A549 (cell line): ENCODE measurements around the gene EBI3. TPM values are rescaled to one million over a fixed set of nuclear protein-coding genes. Genes with fewer than 3 reads are reported as not detected.
"Not testable (repeated sequence)": the region's sequence is repeated elsewhere in the genome, so short reads cannot be mapped to it uniquely, and the experiment has no call there.

Experiments
- ATAC-seq, 2 experiments: fragments of 200-7000 bp in 1 of 2; fragments of >200 bp in 1 of 2; cut with Nextera tagmentation in 1 of 2; cut with Tn5 transposase in 1 of 2; 3 replicates each; pipeline versions ENCODE4 v1.8.0 to v1.9.1; 2018 to 2020; ENCODE audit warnings: mild to moderate bottlenecking in 1 of 2, moderate library complexity in 1 of 2
- CTCF ChIA-PET: fragments of 300-600 bp; sonication (Branson Sonifier 250); formaldehyde crosslinking; extraction: SDS; loops from one replicate; lab custom pipeline; 2021; ENCODE audit warnings: antibody characterized with exemption, inconsistent platforms; lab: Yijun Ruan, JAX
- POLR2A ChIA-PET: fragments of 350-600 bp; formaldehyde crosslinking; extraction: SDS; loops from one replicate; lab custom pipeline; 2021; ENCODE audit warnings: antibody characterized with exemption, inconsistent platforms; lab: Yijun Ruan, JAX
- DNase-seq, 2 experiments: peaks; one replicate each; pipeline versions ENCODE4 v3.0.0 to v3.0.0-alpha.2; 2011 to 2016; ENCODE audit warnings: low read depth in 1 of 2, low spot score in 1 of 2
- FAIRE-seq: peaks from 2 replicates; lab custom pipeline; 2011; peaks lifted over from hg19 to GRCh38; lab: Jason Lieb, UNC
- H3K27ac ChIP-seq, 2 experiments: fragments of >200 bp; sonication (Bioruptor Twin); formaldehyde crosslinking; 3 replicates each; pipeline ENCODE4 v1.5.1; 2016 to 2017
- H3K4me1 ChIP-seq: fragments of >200 bp; sonication (Bioruptor Twin); formaldehyde crosslinking; 3 replicates; pipeline ENCODE4 v1.6.1; 2016
- H3K4me2 ChIP-seq: fragments of >200 bp; sonication (Bioruptor Twin); formaldehyde crosslinking; 3 replicates; pipeline ENCODE4 v1.6.1; 2016
- H3K4me3 ChIP-seq: fragments of >200 bp; sonication (Bioruptor Twin); formaldehyde crosslinking; 3 replicates; pipeline ENCODE4 v1.5.1; 2016
- H3K9me3 ChIP-seq: fragments of >200 bp; sonication (Bioruptor Twin); formaldehyde crosslinking; 3 replicates; pipeline ENCODE4 v1.6.1; 2016
- CBX2 ChIP-seq: fragments of 200-600 bp; sonication (generic); IDR thresholded peaks from 2 replicates; pipeline ENCODE4 v1.6.1; 2016; ENCODE audit warnings: low read depth, mild to moderate bottlenecking, borderline replicate concordance
- EHF ChIP-seq: fragments of 250-450 bp; sonication (Bioruptor Pico); IDR thresholded peaks from 2 replicates; pipeline ENCODE4 v1.5.0; 2020; ENCODE audit warnings: mild to moderate bottlenecking
- EP300 ChIP-seq, 2 experiments: fragments of >200 bp; sonication (Bioruptor Twin); formaldehyde crosslinking; IDR thresholded peaks; 2 replicates in 1 of 2; 3 replicates in 1 of 2; pipeline ENCODE4 v1.6.1; 2016 to 2017
- FOSB ChIP-seq: fragments of 250-450 bp; sonication (Bioruptor Pico); IDR thresholded peaks from 2 replicates; pipeline ENCODE4 v1.5.0; 2020; ENCODE audit warnings: mild to moderate bottlenecking, moderate library complexity
- HEYL ChIP-seq: fragments of 250-450 bp; sonication (Bioruptor Pico); IDR thresholded peaks from 2 replicates; pipeline ENCODE4 v1.8.0; 2021; ENCODE audit warnings: mild to moderate bottlenecking, moderate library complexity
- HOXA7 ChIP-seq: fragments of 250-450 bp; sonication (Bioruptor Pico); IDR thresholded peaks from 2 replicates; pipeline ENCODE4 v1.5.0; 2020; ENCODE audit warnings: mild to moderate bottlenecking, moderate library complexity
- HOXB5 ChIP-seq: fragments of 250-450 bp; sonication (Bioruptor Pico); IDR thresholded peaks from 2 replicates; pipeline ENCODE4 v1.5.0; 2020; ENCODE audit warnings: mild to moderate bottlenecking, moderate library complexity
- JUNB ChIP-seq: fragments of >200 bp; sonication (Bioruptor Twin); formaldehyde crosslinking; IDR thresholded peaks from 2 replicates; pipeline ENCODE4 v1.6.1; 2016
- MAZ ChIP-seq: fragments of 150-350 bp; IDR thresholded peaks from 2 replicates; pipeline ENCODE4 v1.6.1; 2014; ENCODE audit warnings: antibody characterized with exemption, low read depth, low read length, borderline replicate concordance
- MYC ChIP-seq: IDR thresholded peaks from 2 replicates; pipeline ENCODE4 v1.6.1; 2012; ENCODE audit warnings: mild to moderate bottlenecking, inconsistent platforms, low read length, improper control_type of control experiment, borderline replicate concordance
- NPAS2 ChIP-seq: fragments of 250-450 bp; sonication (Bioruptor Pico); IDR thresholded peaks from 2 replicates; pipeline ENCODE4 v1.8.0; 2022; ENCODE audit warnings: mild to moderate bottlenecking, moderate library complexity, borderline replicate concordance
- POLR2A ChIP-seq: IDR thresholded peaks from 2 replicates; pipeline ENCODE4 v1.6.1; 2012; ENCODE audit warnings: mild to moderate bottlenecking, low read length
- POLR2AphosphoS2 ChIP-seq: conservative IDR thresholded peaks from 2 replicates; pipeline ENCODE4 v1.6.1; 2012; ENCODE audit warnings: low read length, improper control_type of control experiment, inconsistent platforms
- RAD21 ChIP-seq, 2 experiments: fragments of >200 bp in 1 of 2; sonication (Bioruptor Twin) in 1 of 2; formaldehyde crosslinking in 1 of 2; IDR thresholded peaks in 1 of 2; conservative IDR thresholded peaks in 1 of 2; 2 replicates in 1 of 2; 3 replicates in 1 of 2; pipeline ENCODE4 v1.6.1; 2012 to 2018; ENCODE audit warnings: inconsistent platforms in 1 of 2
- RCOR1 ChIP-seq: fragments of 150-350 bp; IDR thresholded peaks from 2 replicates; pipeline ENCODE4 v1.6.1; 2014; ENCODE audit warnings: antibody characterized with exemption, low read length, low read depth
- RFX5 ChIP-seq: fragments of 450-650 bp; IDR thresholded peaks from 2 replicates; pipeline ENCODE4 v1.7.1; 2014; ENCODE audit warnings: antibody characterized with exemption, mild to moderate bottlenecking, moderate library complexity
- TP53 ChIP-seq: fragments of 250-450 bp; sonication (Bioruptor Pico); IDR thresholded peaks from 2 replicates; pipeline ENCODE4 v1.5.0; 2021; ENCODE audit warnings: mild to moderate bottlenecking, moderate library complexity
- ZNF302 ChIP-seq: fragments of 250-450 bp; sonication (Bioruptor Pico); IDR thresholded peaks from 2 replicates; pipeline ENCODE4 v1.9.0; 2021; ENCODE audit warnings: inconsistent platforms, mild to moderate bottlenecking, moderate library complexity
- ZSCAN20 ChIP-seq: fragments of 250-450 bp; sonication (Bioruptor Pico); IDR thresholded peaks from 2 replicates; pipeline ENCODE4 v1.8.0; 2022; ENCODE audit warnings: mild to moderate bottlenecking, moderate library complexity
- WGBS: methylation state at CpG from one replicate; pipeline ENCODE4 v1.1.6; 2017; ENCODE audit errors: missing lambda C conversion rate; 5-methylcytosine and 5-hydroxymethylcytosine counted together
- polyA plus RNA-seq, 4 experiments: library from polyadenylated mRNA; depleted of rRNA in 3 of 4; stranded (reverse); fragments of >200 nt; fragmentation: RNase III in 1 of 4; extraction: RNeasy Plus Mini Kit Qiagen cat#74134 plus additional on column Dnase treatment in 1 of 4; gene quantifications; 2 replicates in 3 of 4; 3 replicates in 1 of 4; pipeline ENCODE4 v1.2.3, GENCODE V29; 2011 to 2017
- TF ChIP-seq, protein P1 (sequence below): fragments of >200 bp; sonication (Bioruptor Twin); formaldehyde crosslinking; IDR thresholded peaks from 3 replicates; pipeline ENCODE4 v1.5.1; 2016
- TF ChIP-seq, protein P2 (sequence below): IDR thresholded peaks from 2 replicates; pipeline ENCODE4 v1.6.1; 2012
- TF ChIP-seq, protein P3 (sequence below): fragments of >200 bp; sonication (Bioruptor Twin); formaldehyde crosslinking; IDR thresholded peaks from 2 replicates; pipeline ENCODE4 v1.6.1; 2016
- TF ChIP-seq, protein P4 (sequence below): IDR thresholded peaks from 2 replicates; pipeline ENCODE4 v1.6.1; 2012
- TF ChIP-seq, protein P5 (sequence below): fragments of 150-350 bp; IDR thresholded peaks from 2 replicates; pipeline ENCODE4 v1.6.1; 2014; ENCODE audit warnings: low read depth, mild to moderate bottlenecking, low read length
- TF ChIP-seq, protein P6 (sequence below): fragments of 250-450 bp; sonication (Bioruptor Pico); IDR thresholded peaks from 2 replicates; pipeline ENCODE4 v1.5.0; 2020; ENCODE audit warnings: low read depth, mild to moderate bottlenecking, moderate library complexity
- TF ChIP-seq, protein P7 (sequence below): fragments of 450-650 bp; IDR thresholded peaks from 2 replicates; pipeline ENCODE4 v1.6.1; 2014; ENCODE audit warnings: antibody characterized with exemption

The EBI3 gene
- polyA plus RNA-seq, 2 of the 4 experiments (the other 2 are of a cell fraction), result 1.1 to 3.6 TPM

DNA sequence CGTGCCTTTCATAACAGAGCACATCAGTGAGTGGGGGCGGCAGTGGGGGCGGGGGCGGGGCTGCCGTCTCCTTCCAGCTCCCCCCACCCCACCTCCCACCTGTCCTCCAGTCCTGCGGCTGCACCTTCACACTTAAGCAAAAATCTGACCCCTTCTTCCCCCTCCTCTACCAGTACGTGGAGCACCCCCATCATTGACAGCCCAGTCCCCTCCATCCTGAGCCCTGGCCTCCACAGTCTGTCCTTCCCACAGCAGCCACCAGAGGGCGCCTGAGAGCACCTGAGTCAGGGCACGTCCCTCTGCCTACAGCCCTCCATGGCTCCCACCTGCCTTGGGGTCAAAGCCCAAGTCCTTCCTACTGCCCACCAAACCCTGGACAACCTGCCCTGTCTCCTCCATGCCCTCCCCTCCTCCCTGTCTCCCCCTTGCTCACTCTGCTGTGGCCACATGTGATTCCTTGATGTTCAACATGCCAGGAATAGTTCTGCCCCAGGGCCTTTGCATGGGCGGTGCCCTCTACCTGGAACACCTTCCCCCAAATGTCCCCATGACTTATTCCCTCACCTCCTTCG, 4.0 kb downstream of the EBI3 start (continued):
- TF ChIP-seq, protein P1, sequence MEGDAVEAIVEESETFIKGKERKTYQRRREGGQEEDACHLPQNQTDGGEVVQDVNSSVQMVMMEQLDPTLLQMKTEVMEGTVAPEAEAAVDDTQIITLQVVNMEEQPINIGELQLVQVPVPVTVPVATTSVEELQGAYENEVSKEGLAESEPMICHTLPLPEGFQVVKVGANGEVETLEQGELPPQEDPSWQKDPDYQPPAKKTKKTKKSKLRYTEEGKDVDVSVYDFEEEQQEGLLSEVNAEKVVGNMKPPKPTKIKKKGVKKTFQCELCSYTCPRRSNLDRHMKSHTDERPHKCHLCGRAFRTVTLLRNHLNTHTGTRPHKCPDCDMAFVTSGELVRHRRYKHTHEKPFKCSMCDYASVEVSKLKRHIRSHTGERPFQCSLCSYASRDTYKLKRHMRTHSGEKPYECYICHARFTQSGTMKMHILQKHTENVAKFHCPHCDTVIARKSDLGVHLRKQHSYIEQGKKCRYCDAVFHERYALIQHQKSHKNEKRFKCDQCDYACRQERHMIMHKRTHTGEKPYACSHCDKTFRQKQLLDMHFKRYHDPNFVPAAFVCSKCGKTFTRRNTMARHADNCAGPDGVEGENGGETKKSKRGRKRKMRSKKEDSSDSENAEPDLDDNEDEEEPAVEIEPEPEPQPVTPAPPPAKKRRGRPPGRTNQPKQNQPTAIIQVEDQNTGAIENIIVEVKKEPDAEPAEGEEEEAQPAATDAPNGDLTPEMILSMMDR, result peak; percentile 56
- TF ChIP-seq JUNB (no peak), CBX2 (no peak)

DNA sequence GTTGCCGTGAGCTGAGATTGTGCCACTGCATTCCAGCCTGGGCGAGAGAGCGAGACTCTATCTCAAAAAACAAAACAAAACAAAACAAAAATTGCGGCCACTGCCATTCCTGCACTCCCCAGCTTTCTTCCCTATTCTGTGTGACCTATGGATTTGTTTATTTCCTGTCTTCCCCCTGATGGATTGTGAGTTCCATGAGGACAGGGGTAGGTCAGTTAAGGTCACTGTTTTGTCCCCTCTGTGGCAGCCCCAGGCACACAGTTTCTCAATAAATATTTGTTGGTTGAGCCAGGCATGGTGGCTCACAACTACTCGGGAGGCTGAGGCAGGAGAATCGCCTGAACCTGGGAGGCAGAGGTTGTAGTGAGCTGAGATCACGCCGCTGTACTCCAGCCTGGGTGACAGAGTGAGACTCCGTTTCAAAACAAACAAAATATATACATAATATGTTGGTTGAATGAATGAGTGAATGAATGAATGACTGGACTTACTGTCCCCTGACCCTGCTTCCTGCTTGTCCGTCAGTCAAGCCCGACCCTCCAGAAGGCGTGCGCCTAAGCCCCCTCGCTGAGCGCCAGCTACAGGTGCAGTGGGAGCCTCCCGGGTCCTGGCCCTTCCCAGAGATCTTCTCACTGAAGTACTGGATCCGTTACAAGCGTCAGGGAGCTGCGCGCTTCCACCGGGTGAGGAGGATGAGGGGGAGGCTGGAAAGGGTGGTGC, 5.0 kb downstream of the EBI3 start:
- Histone ChIP-seq H3K4me1 (peaks cover 4% of the 10 kb centered on the region), H3K4me3 (no peak overlapping the region), H3K4me2 (no peak overlapping the region), H3K27ac (no peak overlapping the region), H3K9me3 (no peaks in the 10 kb centered on the region)
- TF ChIP-seq CBX2 (no peak), RFX5 (no peak), HEYL (CRISPR knock-in tag) (no peak), POLR2AphosphoS2 (no peak), EP300 (IDR thresholded peaks at IDR 0.05) (no peak), HOXA7 (no peak), FOSB (no peak), TP53 (CRISPR knock-in tag) (no peak), POLR2A (no peak), EHF (no peak), NPAS2 (CRISPR knock-in tag) (no peak), ZSCAN20 (no peak)
- TF ChIP-seq, protein P2, sequence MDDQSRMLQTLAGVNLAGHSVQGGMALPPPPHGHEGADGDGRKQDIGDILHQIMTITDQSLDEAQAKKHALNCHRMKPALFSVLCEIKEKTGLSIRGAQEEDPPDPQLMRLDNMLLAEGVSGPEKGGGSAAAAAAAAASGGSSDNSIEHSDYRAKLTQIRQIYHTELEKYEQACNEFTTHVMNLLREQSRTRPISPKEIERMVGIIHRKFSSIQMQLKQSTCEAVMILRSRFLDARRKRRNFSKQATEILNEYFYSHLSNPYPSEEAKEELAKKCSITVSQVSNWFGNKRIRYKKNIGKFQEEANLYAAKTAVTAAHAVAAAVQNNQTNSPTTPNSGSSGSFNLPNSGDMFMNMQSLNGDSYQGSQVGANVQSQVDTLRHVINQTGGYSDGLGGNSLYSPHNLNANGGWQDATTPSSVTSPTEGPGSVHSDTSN, result no peak
- TF ChIP-seq, protein P3, sequence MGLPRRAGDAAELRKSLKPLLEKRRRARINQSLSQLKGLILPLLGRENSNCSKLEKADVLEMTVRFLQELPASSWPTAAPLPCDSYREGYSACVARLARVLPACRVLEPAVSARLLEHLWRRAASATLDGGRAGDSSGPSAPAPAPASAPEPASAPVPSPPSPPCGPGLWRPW, result no peak
- TF ChIP-seq, protein P4, sequence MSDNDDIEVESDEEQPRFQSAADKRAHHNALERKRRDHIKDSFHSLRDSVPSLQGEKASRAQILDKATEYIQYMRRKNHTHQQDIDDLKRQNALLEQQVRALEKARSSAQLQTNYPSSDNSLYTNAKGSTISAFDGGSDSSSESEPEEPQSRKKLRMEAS, result no peak
- TF ChIP-seq, protein P5, sequence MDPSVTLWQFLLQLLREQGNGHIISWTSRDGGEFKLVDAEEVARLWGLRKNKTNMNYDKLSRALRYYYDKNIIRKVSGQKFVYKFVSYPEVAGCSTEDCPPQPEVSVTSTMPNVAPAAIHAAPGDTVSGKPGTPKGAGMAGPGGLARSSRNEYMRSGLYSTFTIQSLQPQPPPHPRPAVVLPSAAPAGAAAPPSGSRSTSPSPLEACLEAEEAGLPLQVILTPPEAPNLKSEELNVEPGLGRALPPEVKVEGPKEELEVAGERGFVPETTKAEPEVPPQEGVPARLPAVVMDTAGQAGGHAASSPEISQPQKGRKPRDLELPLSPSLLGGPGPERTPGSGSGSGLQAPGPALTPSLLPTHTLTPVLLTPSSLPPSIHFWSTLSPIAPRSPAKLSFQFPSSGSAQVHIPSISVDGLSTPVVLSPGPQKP, result no peak
- TF ChIP-seq, protein P6, sequence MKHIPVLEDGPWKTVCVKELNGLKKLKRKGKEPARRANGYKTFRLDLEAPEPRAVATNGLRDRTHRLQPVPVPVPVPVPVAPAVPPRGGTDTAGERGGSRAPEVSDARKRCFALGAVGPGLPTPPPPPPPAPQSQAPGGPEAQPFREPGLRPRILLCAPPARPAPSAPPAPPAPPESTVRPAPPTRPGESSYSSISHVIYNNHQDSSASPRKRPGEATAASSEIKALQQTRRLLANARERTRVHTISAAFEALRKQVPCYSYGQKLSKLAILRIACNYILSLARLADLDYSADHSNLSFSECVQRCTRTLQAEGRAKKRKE (CRISPR knock-in tag), result no peak
- FAIRE-seq (no peak), DNase-seq (no peak), ATAC-seq (no peak)
- ChIA-PET POLR2A (interaction anchor here (1.1 kb wide), 1 partner anchor 12 kb away, joined by 3 read pairs; the partner anchor contains the start of gene YJU2), CTCF (interaction anchor here (0.6 to 3.9 kb wide), 11 partner anchors 9 to 155 kb away, joined by 3 to 35 read pairs (median 6); partner anchors contain the start of gene YJU2)
- WGBS, result 58% methylated on average over 21 of the region's 21 CpGs

DNA sequence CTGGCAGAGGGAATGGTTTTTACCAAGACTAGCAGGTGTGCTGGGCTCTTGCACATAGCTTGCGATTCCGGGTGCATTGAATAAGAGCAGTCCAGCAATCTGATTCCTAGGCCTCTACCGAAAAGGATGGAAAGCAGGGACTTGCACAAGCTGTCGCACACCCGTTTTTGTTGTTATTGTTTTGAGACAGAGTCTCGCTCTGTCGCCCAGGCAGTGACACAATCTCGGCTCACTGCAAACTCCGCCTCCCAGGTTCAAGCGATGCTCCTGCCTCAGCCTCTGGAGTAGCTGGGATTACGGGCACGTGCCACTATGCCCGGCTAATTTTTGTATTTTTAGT, 5.5 kb downstream of the EBI3 start:
- no peak overlapping the region for H3K4me3 ChIP-seq
- ChIA-PET POLR2A (interaction anchor here (1.1 kb wide), 1 partner anchor 12 kb away, joined by 3 read pairs; the partner anchor contains the start of gene YJU2), CTCF (interaction anchor here (1.1 to 3.9 kb wide), 6 partner anchors 8 to 87 kb away, joined by 3 to 35 read pairs (median 6); no protein-coding TSS in a partner anchor)
- no peak overlapping the region for H3K4me2 ChIP-seq
- no peak for DNase-seq
- no peak for FAIRE-seq
- H3K9me3 ChIP-seq, result no peaks in the 10 kb centered on the region
- no peak for ATAC-seq
- no peak for TF ChIP-seq HOXB5 (CRISPR knock-in tag)
- no peak for TF ChIP-seq ZNF302 (CRISPR knock-in tag)
- no peak for TF ChIP-seq MYC
- TF ChIP-seq POLR2AphosphoS2, result no peak
- TF ChIP-seq, protein P7, sequence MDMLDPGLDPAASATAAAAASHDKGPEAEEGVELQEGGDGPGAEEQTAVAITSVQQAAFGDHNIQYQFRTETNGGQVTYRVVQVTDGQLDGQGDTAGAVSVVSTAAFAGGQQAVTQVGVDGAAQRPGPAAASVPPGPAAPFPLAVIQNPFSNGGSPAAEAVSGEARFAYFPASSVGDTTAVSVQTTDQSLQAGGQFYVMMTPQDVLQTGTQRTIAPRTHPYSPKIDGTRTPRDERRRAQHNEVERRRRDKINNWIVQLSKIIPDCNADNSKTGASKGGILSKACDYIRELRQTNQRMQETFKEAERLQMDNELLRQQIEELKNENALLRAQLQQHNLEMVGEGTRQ, result no peak
- TF ChIP-seq MAZ, result no peak
- no peak for TF ChIP-seq RAD21 (conservative IDR thresholded peaks at IDR 0.05 in 1 of 2, IDR thresholded peaks at IDR 0.05 in 1 of 2)
- no peak for TF ChIP-seq RCOR1
- WGBS, result 73% methylated on average over 13 of the region's 13 CpGs
- no peaks in the 10 kb centered on the region for H3K4me1 ChIP-seq
- no peak overlapping the region for H3K27ac ChIP-seq

DNA sequence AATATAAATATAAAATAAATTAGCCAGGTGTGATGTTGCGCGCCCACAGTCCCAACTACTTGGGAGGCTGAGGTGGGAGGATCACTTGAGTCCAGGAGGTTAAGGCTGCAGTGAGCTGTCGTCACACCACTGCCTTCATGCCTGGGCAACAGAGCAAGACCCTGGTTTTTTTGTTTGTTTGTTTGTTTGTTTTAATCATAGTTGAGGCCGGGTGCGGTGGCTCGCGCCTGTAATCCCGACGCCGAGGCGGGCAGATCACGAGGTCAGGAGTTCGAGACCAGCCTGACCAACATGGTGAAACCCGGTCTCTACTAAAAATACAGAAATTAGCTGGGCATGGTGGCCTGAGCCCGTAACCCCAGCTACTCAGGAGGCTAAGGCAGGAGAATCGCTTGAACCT, 8.2 kb downstream of the EBI3 start:
- CTCF ChIA-PET, FAIRE-seq, H3K9me3 ChIP-seq, DNase-seq, H3K27ac ChIP-seq, H3K4me2 ChIP-seq, ATAC-seq, H3K4me1 ChIP-seq, H3K4me3 ChIP-seq: not testable (repeated sequence)
- POLR2A ChIA-PET, result interaction anchor here (1.0 kb wide), 1 partner anchor 9 kb away, joined by 3 read pairs; the partner anchor contains the start of gene YJU2
- WGBS, result 85% methylated on average over 16 of the region's 16 CpGs
